ENCODE results near the gene FANCL.
"Not testable (repeated sequence)": the region's sequence is repeated elsewhere in the genome, so short reads cannot be mapped to it uniquely, and the experiment has no call there.

The FANCL gene

GRCh38 chr2:58138396-58139030 lies 102.6 kb downstream of the FANCL start:
- DNase-seq: no peak

GRCh38 chr2:58137856-58138255 lies 103.3 kb downstream of the FANCL start:
- no peak for DNase-seq

- no peak for DNase-seq
These were observed 103.9 kb downstream of the FANCL start for GRCh38 chr2:58137221-58137620.

GRCh38 chr2:58135861-58136260 lies 105.3 kb downstream of the FANCL start:
- no peak for DNase-seq

GRCh38 chr2:58133395-58133794 lies 107.7 kb downstream of the FANCL start:
- no peak for DNase-seq

GRCh38 chr2:58131191-58132011 lies 109.7 kb downstream of the FANCL start:
- no peak for DNase-seq

GRCh38 chr2:58130238-58130637 lies 110.9 kb downstream of the FANCL start:
- DNase-seq: no peak

GRCh38 chr2:58127111-58127510 lies 114.0 kb downstream of the FANCL start:
- no peak for DNase-seq

GRCh38 chr2:58122540-58122939 lies 118.6 kb downstream of the FANCL start:
- no peak for DNase-seq

- no peak for DNase-seq
These were observed 119.1 kb downstream of the FANCL start for GRCh38 chr2:58122040-58122439.

GRCh38 chr2:58120626-58121229 lies 120.4 kb downstream of the FANCL start:
- DNase-seq: no peak

GRCh38 chr2:58113563-58113962 lies 127.6 kb downstream of the FANCL start:
- not testable (repeated sequence) for DNase-seq

GRCh38 chr2:58110765-58111164 lies 130.4 kb downstream of the FANCL start:
- DNase-seq: no peak

GRCh38 chr2:58109481-58109880 lies 131.6 kb downstream of the FANCL start:
- DNase-seq: no peak
